Bronchial epithelial cell (primary cell): Measurements from ENCODE around the gene ARHGAP10. TPM values are rescaled to one million over a fixed set of nuclear protein-coding genes. Genes with fewer than 3 reads are reported as not detected.

Source experiments
- DNase-seq: peaks from one replicate; pipeline ENCODE4 v3.0.0-alpha.2; 2010; ENCODE audit warnings: low read depth
- FAIRE-seq: peaks from 2 replicates; lab custom pipeline; 2011; peaks lifted over from hg19 to GRCh38; lab: Jason Lieb, UNC
- H3K27me3 ChIP-seq: 2 replicates; pipeline ENCODE4 v1.5.1; 2011; ENCODE audit warnings: low read length; ENCODE audit not compliant: control insufficient read depth, insufficient read depth
- H3K36me3 ChIP-seq: 2 replicates; pipeline ENCODE4 v1.5.1; 2011; ENCODE audit warnings: low read length; ENCODE audit not compliant: control insufficient read depth, insufficient read depth
- H3K4me3 ChIP-seq: 2 replicates; pipeline ENCODE4 v1.5.1; 2011; ENCODE audit warnings: mild to moderate bottlenecking, low read depth, low read length, control low read depth
- total RNA-seq: library from RNA; depleted of rRNA; stranded (reverse); fragments of >200 nt; gene quantifications from 2 replicates; pipeline ENCODE4 v1.2.1, GENCODE V29; 2014
- TF ChIP-seq, protein P1 (sequence below): IDR thresholded peaks from 2 replicates; pipeline ENCODE4 v1.5.1; 2011; ENCODE audit warnings: mild to moderate bottlenecking, moderate library complexity, low read length, control low read depth, inconsistent platforms; ENCODE audit not compliant: insufficient read depth, severe bottlenecking

Gene ARHGAP10
- total RNA-seq, 1 donor from 2014 or later: 8.4 TPM

DNA sequence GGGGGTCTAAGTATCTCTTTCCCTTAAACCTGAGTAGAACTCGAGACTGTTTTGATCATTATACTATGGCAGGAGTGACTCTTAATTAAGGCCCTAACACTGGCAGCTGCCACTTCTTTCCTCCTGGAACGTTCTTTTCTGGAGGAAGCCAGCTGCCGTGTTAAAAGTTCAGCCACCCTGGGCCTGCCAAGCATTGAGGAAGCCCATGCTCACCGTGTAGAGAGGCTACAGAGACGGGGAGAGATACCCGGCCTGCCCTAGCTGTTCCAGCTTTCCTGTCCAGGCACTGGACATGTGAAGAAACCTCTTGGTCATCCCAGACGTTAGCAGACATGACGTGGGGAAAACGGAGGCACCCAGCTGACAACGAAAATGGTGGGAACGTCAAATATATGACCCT lies 274.1 kb downstream of the ARHGAP10 start:
- DNase-seq (no peak), FAIRE-seq (no peak)
- H3K4me3 ChIP-seq: no peak overlapping the region
- no peaks in the 10 kb centered on the region for H3K27me3 ChIP-seq
- TF ChIP-seq, protein P1, sequence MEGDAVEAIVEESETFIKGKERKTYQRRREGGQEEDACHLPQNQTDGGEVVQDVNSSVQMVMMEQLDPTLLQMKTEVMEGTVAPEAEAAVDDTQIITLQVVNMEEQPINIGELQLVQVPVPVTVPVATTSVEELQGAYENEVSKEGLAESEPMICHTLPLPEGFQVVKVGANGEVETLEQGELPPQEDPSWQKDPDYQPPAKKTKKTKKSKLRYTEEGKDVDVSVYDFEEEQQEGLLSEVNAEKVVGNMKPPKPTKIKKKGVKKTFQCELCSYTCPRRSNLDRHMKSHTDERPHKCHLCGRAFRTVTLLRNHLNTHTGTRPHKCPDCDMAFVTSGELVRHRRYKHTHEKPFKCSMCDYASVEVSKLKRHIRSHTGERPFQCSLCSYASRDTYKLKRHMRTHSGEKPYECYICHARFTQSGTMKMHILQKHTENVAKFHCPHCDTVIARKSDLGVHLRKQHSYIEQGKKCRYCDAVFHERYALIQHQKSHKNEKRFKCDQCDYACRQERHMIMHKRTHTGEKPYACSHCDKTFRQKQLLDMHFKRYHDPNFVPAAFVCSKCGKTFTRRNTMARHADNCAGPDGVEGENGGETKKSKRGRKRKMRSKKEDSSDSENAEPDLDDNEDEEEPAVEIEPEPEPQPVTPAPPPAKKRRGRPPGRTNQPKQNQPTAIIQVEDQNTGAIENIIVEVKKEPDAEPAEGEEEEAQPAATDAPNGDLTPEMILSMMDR: no peak
- no peaks in the 10 kb centered on the region for H3K36me3 ChIP-seq

DNA sequence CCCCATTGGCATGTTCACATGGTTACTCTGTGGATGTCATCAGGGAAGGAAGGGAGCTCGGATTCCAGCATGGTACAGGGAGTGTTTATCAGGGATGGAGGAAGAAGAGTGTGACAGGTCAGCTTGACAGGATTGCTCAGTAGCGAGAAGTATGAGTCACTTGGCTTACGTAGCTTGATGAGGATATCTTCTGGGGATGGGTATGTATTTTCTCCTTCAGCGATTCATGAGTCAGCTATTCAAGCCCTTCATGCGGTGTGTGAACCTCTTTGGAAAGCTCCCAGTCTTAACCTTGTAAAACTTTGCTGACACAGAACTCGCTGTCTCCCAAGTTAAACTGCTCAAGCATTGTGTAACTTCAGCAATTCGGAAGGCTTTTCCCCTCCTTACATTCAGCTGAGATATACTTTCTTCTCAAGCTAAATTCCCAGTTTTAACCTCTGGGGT lies 275.4 kb downstream of the ARHGAP10 start:
- FAIRE-seq: peak; percentile 98

DNA sequence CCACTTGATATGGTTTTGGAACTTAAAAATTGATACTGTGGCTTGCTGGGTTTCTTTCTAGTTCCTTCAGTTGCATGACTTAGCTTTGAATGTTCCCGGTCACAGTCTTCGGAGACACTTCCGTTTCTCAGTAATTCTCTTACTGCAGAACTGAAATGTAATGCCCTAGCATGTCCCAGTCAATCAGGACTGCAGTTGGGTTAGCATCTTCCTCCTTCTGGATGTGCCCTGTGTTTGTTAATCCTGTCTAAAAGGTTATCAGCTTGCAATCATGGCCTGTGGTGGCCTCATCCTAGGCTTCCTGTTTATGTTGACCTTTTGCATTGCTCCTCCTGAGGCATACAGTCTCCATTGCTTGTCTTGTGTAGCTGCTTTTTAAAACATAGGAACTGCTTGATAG lies 275.9 kb downstream of the ARHGAP10 start:
- TF ChIP-seq, protein P1: no peak
- Histone ChIP-seq H3K27me3 (no peaks in the 10 kb centered on the region), H3K4me3 (no peak overlapping the region), H3K36me3 (no peaks in the 10 kb centered on the region)
- FAIRE-seq (no peak), DNase-seq (no peak)

More for the DNA sequence above, 275.4 kb downstream of the ARHGAP10 start:
- H3K36me3 ChIP-seq: no peaks in the 10 kb centered on the region
- H3K4me3 ChIP-seq: no peak overlapping the region
- DNase-seq: peak; percentile 99
- no peaks in the 10 kb centered on the region for H3K27me3 ChIP-seq
- TF ChIP-seq, protein P1: no peak

DNA sequence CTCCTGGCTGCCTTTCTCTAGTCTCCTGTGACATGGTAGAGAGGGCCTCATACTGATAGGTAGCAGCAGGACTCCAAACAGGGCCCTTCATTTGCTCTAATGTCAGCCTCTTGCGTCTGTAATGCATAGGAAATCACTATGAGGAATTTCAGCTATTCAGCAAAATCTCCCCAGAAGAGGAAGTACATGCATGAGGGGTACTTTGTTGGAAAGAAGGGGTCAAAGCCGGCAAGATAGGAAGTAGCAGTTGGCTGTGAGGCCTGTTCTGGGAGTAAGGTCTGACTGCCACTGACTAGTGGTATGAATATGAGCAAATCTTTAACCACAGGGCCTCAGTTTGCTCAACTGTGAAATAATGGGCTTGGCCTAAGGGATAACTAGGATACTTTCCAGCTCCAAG lies 283.2 kb downstream of the ARHGAP10 start:
- Histone ChIP-seq H3K36me3 (no peaks in the 10 kb centered on the region), H3K27me3 (no peaks in the 10 kb centered on the region), H3K4me3 (no peak overlapping the region)
- DNase-seq (no peak), FAIRE-seq (no peak)
- TF ChIP-seq, protein P1: no peak

DNA sequence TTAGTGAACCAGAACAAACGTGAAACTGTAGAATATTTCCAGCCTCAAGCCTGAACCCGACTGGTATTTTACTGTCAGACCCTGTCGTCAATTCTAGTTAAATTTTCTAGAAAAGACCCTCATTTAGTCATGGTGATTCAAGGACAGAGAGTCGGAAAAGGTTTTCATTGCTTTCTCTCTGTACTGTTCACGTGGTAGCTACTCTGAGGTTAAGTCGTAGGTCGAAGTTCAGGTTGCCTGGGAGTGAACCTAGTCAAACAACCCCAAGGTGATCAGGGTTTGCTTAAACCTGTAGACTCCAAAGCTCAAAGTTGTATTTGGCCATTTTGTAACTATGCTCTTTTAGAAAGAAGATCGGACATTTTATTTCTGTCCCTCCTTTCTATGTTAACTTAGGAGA lies 283.6 kb downstream of the ARHGAP10 start:
- TF ChIP-seq, protein P1: no peak
- FAIRE-seq (no peak), DNase-seq (no peak)
- Histone ChIP-seq H3K36me3 (no peaks in the 10 kb centered on the region), H3K4me3 (no peak overlapping the region), H3K27me3 (no peaks in the 10 kb centered on the region)

DNA sequence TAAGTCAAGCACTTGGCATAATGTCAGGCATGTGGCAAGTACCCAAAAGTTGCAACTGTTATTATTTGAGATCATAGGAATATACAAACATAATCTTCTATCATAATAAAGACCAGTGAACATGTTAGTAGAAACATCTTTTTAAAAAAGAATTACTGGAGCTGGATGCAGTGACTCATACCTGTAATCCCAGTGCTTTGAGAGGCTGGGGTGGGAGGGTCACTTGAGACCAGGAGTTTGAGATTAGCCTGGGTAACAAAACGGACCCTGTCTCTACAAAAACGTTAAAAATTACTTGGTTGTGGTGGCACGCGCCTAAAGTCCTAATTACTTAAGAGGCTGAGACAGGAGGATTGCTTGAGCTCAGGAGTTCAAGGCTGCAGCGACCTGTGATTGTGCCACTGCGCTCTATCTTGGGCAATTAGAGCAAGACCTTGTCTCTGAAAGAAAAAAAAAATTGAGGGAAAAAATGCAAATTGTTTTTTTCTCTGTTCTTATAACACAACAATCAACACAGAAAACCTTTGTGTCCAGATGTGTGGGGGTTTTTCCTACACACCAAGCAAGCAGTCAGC lies 284.3 kb downstream of the ARHGAP10 start:
- no peaks in the 10 kb centered on the region for H3K36me3 ChIP-seq
- no peaks in the 10 kb centered on the region for H3K27me3 ChIP-seq
- H3K4me3 ChIP-seq: no peak overlapping the region
- TF ChIP-seq, protein P1: no peak
- no peak for FAIRE-seq
- no peak for DNase-seq
